Loucy (cell line): ENCODE data around the gene SAMD4B.

Source experiments
- EZH2phosphoT487 ChIP-seq: fragments of 200-600 bp; IDR thresholded peaks from 2 replicates; pipeline ENCODE4 v1.6.1; 2018; ENCODE audit warnings: antibody characterized with exemption, mild to moderate bottlenecking, moderate library complexity, borderline replicate concordance
- TF ChIP-seq, protein P1 (sequence below): fragments of 200-600 bp; sonication (generic); conservative IDR thresholded peaks from 2 replicates; pipeline ENCODE4 v1.5.1; 2014; ENCODE audit warnings: mild to moderate bottlenecking, antibody characterized with exemption, low read length

GRCh38 chr19:39403331-39404312 is 61.4 kb downstream of the SAMD4B start:
- TF ChIP-seq, protein P1, sequence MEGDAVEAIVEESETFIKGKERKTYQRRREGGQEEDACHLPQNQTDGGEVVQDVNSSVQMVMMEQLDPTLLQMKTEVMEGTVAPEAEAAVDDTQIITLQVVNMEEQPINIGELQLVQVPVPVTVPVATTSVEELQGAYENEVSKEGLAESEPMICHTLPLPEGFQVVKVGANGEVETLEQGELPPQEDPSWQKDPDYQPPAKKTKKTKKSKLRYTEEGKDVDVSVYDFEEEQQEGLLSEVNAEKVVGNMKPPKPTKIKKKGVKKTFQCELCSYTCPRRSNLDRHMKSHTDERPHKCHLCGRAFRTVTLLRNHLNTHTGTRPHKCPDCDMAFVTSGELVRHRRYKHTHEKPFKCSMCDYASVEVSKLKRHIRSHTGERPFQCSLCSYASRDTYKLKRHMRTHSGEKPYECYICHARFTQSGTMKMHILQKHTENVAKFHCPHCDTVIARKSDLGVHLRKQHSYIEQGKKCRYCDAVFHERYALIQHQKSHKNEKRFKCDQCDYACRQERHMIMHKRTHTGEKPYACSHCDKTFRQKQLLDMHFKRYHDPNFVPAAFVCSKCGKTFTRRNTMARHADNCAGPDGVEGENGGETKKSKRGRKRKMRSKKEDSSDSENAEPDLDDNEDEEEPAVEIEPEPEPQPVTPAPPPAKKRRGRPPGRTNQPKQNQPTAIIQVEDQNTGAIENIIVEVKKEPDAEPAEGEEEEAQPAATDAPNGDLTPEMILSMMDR, result no peak
- no peak for TF ChIP-seq EZH2phosphoT487
